HL-60 (cell line): ENCODE results near the gene PPP1R7.

Experiments
- CTCF ChIP-seq: IDR thresholded peaks from one replicate; pipeline ENCODE4 v1.5.1; 2011; ENCODE audit warnings: low read length, control low read depth, inconsistent platforms; ENCODE audit not compliant: insufficient read depth
- POLR2AphosphoS5 ChIP-seq: IDR thresholded peaks from 2 replicates; pipeline ENCODE4 v1.6.1; 2012; ENCODE audit warnings: low read depth

GRCh38 chr2:241173557-241173956, 23.3 kb downstream of the PPP1R7 start:
- TF ChIP-seq CTCF (no peak), POLR2AphosphoS5 (no peak)
